Activated CD4-positive, alpha-beta T cell treated with anti-CD3 and anti-CD28 coated beads, Interleukin-10, Interleukin-2, amounts not matched to agents 100 ng/mL and 50 ng/mL, durations not matched to agents 16 hours and 8 hours (primary cell): ENCODE data around the gene PLA2G12B.
"Not testable (repeated sequence)": the region's sequence is repeated elsewhere in the genome, so short reads cannot be mapped to it uniquely, and the experiment has no call there.

ENCODE experiments used
- DNase-seq: peaks from one replicate; pipeline ENCODE4 v3.0.0-alpha.2; 2020

Gene PLA2G12B

DNA sequence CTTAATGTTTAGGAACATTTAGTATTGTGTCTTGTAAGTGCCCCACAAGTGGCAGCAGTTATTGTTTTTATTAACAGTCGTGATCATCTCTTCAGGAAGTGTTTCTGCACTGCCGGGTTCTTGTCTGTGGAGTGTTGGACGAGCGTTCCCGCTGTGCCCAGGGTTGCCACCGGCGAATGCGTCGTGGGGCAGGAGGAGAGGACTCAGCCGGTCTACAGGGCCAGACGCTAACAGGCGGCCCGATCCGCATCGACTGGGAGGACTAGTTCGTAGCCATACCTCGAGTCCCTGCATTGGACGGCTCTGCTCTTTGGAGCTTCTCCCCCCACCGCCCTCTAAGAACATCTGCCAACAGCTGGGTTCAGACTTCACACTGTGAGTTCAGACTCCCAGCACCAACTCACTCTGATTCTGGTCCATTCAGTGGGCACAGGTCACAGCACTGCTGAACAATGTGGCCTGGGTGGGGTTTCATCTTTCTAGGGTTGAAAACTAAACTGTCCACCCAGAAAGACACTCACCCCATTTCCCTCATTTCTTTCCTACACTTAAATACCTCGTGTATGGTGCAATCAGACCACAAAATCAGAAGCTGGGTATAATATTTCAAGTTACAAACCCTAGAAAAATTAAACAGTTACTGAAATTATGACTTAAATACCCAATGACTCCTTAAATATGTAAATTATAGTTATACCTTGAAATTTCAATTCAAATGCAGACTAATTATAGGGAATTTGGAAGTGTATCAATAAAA lies 22.2 kb downstream of the PLA2G12B start:
- DNase-seq, result no peak

DNA sequence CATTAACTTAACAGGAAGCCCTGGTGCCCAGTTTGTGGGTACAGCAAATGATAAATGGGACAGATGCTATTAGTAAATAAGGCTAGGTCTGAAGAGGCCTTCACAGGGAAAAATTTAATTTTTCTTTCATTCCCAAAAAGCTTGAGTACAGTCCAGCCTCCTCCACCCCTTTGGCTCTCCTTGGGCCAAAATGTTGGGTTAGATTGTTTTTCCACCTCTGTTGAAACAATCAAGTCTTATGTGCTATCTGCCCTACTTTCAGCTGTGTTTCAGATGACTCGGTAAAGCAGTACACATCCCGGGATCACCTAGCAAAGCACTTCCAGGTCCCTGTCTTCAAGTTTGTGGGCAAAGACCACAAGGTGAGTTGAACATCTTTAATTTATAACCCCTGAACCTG lies 24.3 kb downstream of the PLA2G12B start:
- DNase-seq, result no peak

DNA sequence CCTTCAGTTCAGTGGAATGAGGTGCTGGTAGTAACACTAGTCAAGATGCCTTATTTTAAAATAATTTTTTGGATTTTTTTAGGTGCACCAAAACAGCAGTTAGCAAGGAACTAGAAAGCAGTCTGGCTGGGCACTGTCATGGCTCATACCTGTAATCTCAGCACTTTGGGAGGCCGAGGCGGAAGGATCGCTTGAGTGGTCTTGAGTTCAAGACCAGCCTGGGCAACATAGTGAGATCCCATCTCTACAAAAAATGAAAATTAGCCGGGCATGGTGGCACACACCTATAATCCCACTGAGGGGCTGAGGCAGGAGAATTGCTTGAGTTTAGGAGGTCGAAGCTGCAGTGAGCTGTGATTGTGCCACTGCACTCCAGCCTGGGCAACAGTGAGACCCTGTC lies 25.8 kb downstream of the PLA2G12B start:
- no peak for DNase-seq

DNA sequence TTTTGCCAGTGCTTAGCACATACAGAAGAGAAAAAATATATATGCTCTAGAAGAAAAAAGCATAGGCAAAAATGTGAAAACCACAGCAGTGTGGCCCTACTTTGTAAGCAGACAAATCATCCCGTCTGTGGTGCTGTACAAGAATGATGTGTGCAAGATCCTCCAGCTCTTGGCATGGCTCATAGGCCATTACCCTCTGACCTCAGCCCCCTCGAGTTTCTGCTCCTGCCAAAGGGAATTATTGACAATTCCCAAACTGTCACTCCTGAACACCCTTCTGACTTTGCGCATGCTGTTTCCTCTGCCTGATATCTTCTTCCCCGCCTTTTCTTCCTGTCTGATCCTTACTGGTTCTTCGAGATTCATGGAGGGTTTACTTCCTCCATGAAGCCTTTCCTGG lies 27.1 kb downstream of the PLA2G12B start:
- no peak for DNase-seq

DNA sequence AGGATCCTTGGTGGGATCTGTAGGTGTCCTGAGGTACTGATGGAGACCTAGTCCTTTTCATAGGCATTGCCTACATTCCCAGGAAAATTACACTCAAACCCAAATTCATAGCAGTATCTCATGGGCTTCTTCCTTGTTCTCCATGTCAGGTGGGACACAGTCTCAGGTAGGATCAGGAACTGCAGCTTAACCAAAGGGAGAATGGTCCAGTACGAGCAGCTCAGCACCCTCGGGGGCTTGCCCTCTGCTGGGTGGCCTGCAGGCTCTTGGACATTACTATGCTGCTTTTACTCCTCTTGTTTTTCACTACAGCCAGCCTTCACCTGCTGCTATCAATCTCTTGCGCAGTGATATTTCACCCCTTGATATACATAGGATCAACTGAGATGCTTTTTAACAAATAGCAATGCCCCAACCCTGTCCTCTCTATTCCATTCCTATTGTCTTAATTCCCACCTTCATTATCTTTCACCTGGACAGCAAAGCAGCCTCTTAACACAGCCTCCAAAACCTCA lies 28.6 kb downstream of the PLA2G12B start:
- no peak for DNase-seq

DNA sequence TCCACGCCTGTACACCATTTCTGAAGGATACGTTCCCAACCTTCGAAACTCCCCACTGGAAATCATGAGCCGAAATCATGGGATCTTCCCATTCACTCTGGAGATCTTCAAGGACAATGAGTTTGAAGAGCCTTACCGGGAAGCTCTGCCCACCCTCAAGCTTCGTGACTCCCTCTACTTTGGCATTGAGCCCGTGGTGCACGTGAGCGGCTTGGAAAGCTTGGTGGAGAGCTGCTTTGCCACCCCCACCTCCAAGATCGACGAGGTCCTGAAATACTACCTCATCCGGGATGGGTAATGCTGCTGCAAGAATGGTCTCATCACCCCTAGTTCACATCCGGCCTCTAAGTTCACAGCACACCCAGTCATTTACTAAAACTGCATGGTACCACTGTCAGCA lies 30.3 kb downstream of the PLA2G12B start:
- DNase-seq, result no peak

DNA sequence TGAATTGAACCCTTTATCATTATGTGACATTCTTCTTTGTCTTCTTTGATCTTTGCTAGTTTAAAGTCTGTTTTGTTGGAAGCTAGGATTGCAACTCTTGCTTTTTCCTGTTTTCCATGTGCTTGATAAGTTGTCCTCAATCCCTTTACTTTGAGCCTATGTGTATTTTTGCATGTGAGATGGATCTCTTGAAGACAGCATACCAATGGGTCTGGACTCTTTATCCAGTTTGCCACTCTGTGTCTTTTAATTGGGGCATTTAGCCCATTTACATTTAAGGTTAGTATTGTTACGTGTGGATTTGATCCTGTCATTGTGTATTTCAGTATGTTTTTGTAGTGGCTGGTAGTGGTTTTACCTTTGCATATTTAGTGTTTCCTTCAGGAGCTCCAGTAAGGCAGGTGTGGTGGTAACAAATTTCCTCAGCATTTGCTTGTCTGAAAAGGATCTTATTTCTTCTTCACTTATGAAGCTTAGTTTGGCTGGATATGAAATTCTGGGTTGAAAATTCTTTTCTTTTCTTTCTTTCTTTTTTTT lies 33.4 kb downstream of the PLA2G12B start:
- not testable (repeated sequence) for DNase-seq

DNA sequence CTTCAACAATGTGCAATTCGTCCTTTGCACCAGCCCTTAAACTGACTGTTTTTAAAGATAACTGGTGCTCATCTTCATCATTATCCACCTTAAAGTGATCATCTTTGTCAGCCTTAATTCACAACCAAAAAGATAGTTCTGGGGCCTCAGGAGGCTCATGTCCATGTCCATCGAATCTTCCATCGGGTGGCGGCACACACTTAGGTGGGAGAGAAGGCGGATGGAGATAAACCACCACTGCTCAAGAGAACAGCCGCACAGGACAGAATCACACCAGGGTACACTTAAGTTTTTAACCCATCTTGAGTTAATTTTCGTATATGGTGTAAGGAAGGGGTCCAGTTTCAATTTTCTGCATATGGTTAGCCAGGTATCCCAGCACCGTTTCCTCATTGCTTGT lies 36.3 kb downstream of the PLA2G12B start:
- no peak for DNase-seq

DNA sequence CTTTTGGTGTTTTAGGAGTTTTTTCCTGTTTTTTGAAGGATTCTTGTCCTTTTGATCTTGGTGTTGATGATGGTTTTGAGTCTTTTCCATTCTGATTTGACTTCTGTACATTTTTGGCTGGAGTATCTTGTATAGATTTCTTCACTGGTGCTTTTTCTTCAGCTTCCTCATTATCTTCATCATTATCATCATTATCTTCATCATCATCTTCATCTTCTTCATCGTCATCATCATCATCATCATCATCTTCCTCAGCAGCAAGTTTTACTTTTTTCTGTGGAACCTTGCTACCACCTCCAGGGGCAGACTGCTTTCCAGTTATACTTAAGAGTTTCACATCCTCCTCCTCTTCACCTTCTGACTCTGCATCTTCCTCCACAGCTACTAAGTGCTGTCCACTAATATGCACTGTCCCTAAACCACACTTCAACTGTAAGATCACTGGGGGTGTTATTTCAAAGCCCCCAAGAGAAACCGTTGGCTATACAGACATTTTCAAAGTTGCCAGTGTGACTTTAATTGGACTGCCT lies 36.7 kb downstream of the PLA2G12B start:
- DNase-seq, result not testable (repeated sequence)

DNA sequence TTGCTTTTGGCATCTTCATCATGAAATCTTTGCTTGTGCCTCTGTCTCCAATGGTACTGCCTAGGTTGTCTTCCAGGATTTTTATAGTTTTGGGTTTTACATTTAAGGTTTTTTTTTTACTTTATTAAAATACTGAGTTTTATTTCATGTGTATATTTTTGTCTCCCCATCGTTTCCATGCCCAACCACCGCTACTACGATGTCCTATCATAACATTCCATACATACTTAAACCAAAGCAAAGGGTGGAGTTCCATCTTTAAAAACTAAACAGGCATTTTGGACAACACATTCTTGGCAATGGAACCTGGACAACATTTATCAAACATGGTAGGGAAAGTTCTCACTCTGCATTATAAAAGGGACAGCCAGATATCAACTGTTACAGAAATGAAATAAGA lies 37.4 kb downstream of the PLA2G12B start:
- DNase-seq, result not testable (repeated sequence)

DNA sequence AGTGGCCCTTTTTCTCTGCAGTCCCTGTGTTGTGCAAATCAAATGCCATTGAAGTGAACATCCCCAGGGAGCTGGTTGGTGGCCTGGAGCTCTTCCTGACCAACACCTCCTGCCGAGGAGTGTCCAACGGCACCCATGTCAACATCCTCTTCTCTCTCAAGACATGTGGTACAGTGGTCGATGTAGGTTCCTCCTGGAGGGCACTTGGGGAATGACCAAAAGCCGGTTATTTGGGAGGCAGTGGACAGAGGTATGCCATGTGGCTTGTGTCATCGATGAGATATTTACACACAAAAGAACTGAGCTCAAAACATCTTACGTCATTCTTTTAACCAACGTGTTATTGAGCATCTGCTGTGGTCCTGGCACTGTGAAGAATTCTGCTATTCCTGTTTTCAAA lies 41.3 kb downstream of the PLA2G12B start:
- no peak for DNase-seq

DNA sequence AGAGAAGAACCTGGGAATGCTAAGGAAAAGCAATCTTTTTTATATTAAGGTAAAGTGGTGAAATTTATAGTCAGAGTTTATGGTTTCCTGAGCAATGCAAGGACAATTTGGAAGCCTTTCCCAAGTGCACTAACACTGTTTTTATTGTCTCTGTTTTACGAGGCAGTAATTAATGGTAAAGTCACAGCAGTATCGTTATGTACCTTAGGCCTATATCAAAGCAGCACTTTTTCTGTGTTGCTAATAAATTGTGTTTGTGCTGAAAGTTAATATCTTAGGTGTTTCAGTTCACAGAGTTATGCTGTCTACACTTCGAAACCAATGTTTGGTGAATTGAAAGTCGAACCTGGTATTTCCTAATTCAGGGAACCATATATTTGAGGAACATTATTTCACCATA lies 41.9 kb downstream of the PLA2G12B start:
- no peak for DNase-seq

DNA sequence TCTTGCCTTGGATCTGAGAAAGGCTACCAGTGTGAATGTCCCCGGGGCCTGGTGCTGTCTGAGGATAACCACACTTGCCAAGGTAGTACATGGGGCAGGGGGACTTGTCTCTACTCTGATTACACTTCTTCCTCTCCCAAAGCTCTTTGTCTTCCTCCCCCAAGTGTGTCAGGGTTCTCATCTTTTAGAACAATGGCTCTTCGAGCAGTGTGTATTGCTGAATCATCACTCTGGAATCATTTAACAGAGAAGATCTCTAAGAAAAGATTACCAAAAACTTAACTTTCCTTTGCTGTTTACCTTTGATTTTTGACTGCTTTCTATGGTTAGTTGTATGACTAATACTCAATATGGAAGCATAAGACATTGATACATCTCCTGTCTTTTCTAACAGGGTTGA lies 42.8 kb downstream of the PLA2G12B start:
- DNase-seq, result no peak

DNA sequence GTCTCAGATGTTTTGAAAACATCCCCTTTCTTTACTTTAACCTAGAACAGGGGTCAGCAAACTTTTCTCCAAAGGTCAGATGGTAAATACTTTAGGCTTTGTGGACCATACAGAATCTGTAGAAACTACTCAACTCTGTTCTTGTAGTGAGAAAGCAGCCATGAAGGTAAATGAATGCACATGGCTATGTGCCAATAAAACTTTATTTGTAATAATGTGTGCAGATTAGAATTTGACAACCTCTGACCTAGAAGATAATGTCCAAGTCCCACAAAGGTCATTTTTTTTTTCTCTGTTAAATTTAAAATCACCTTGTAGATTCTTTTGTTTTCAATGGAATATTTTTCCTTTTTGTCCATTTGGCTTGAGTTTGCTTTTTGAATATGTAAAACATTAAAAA lies 43.9 kb downstream of the PLA2G12B start:
- no peak for DNase-seq

DNA sequence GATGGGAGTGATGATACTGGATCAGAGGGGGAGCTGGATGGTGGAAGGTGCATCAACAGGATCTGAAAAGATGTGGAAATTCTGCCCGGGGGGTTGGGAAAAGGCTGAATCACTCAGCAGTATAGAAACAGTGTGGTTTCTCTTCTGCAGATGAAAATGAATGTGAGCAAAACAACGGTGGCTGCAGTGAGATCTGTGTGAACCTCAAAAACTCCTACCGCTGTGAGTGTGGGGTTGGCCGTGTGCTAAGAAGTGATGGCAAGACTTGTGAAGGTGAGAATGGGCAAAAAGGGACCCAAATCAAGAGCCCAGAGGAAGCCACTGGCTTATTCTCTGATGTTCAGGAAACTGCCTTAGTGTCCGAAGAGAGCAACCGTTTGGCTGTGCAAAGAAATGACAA lies 48.2 kb downstream of the PLA2G12B start:
- no peak for DNase-seq

DNA sequence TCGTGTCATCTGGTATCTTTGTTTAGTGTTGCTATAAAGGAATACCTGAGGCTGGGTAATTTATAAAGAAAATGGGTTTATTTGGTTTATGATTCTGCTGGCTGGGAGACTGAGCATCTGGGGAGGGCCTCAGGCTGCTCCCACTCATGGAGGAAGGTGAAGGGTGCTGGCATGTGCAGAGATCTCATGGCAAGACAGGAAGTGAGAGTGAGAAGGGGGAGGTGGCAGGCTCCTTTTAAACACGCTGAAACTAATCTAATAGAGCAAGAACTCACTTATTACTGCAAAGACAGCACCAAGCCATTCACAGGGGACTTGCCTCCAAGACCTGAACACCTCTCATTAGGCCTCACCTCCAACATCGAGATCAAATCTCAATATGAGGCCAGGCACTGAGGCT lies 49.8 kb downstream of the PLA2G12B start:
- no peak for DNase-seq

DNA sequence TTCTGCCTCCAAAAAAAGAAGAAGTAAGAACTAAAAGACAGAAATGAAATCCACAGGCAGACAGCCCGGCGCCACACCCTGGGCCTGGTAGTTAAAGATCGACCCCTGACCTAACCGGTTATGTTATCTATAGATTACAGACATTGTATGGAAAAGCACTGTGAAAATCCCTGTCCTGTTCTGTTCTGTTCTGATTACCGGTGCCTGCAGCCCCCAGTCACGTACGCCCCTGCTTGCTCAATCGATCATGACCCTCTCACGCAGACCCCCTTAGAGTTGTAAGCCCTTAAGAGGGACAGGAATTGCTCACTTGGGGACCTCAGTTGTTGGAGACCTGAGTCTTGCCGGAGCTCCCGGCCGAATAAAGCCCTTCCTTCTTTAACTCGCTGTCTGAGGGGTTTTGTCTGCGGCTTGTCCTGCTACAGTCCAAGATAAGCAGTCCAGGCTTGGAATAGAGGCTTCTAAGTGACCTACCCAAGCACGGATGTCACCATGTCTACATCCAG lies 50.6 kb downstream of the PLA2G12B start:
- DNase-seq, result not testable (repeated sequence)

DNA sequence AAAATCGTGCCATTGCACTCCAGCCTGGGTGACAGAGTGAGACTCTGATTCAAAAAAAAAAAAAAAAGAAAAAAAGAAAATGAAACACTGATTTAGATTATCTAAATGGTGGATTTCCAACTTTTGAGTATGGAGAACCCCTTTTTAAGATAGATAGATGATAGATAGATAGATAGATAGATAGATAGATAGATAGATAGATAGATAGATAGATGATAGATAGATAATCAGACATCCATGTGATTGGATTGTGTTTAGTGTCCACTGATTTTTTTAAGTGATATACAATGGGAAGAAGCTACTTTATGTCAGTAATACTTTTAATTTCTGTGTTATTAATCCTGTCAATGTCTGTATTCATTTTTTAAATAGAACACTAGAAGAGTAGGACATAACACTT lies 55.1 kb downstream of the PLA2G12B start:
- no peak for DNase-seq

DNA sequence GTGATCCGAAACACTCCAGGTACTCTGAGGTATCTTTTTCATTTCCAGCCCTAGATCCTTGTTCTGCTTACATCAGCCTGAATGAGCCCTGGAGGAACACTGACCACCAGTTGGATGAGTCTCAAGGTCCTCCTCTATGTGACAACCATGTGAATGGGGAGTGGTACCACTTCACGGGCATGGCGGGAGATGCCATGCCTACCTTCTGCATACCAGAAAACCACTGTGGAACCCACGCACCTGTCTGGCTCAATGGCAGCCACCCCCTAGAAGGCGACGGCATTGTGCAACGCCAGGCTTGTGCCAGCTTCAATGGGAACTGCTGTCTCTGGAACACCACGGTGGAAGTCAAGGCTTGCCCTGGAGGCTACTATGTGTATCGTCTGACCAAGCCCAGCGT lies 56.0 kb downstream of the PLA2G12B start:
- no peak for DNase-seq

DNA sequence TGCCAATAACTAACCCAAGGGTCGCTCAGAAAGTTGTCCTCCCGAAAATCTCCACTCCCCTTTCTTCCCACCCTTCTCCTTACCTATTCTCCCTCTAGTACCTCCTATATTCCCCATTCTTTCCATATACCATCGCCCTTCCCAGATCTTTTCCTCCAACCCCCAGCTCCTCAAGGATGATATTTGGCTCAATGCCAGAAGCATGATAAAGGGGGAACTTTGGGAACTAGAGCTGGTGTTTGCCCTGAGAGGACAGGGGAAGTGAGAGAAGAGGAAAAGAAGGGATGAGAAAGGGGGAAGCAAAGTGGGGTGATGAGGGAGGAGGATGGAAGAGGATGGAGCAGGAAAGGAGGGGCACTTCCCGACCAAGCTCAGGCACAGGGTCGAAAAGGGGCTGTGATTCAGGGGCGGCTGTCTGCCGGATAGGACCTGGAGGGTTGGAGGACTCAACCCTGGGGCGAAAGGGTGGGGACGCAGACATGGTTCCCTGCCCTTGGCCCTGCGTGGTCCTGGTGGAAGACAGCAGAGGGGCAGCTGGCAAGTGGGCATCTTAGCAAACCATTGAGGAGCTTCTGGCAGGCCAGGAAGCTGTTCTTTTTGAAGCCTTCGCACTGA lies 59.3 kb downstream of the PLA2G12B start:
- DNase-seq, result no peak

DNA sequence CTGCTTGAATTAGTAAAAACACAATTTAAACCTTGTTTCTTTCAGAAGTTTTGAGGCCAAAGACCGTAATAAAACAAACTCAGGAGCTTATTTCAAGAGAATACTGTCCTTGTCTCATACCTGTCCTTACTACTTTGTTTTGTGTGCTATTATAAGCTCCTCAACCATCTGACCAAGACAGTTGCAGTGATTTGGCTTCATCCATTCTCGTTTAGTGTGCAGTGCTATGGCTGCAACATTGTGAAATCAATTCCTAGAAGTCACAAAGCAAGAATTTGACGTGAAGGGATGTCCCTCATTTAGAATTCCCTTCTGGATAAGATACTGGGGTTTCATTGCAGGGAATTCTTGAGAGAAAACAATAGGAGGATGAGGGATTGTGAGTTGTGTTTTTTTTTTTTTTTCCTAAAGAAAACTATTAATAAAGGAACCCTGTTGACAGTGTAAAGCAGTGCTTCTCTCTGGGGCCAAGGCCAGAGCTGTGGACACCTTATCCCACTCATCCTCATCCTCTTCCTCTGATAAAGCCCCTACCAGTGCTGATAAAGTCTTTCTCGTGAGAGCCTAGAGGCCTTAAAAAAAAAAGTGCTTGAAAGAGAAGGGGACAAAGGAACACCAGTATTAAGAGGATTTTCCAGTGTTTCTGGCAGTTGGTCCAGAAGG lies 61.3 kb downstream of the PLA2G12B start, which contains the start of gene OIT3:
Gene OIT3, plus strand, starts transcription at position 604 of the 663 bp plus-strand sequence. CDS start 60 bp downstream, outside the sequence.
- no peak for DNase-seq

DNA sequence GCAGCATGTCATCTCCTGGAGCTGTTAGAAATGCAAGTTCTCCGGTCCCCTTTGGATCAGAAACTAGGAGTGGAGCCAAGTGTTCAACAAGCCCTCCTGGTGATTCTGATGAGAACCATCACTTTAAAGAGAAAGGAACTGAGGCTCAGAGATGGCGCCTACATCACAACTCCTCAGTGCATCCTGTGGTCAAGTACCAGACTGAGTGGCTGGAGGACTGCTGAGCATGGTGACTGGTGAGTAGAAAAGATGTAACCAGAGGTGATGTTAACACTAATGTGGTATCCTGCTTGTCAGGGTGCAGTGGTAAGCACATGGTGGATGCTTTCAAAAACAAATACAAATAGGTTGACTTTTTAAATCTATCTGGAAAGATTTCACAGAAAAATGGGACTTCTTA lies 64.5 kb downstream of the PLA2G12B start:
- peak; percentile 4 for DNase-seq

DNA sequence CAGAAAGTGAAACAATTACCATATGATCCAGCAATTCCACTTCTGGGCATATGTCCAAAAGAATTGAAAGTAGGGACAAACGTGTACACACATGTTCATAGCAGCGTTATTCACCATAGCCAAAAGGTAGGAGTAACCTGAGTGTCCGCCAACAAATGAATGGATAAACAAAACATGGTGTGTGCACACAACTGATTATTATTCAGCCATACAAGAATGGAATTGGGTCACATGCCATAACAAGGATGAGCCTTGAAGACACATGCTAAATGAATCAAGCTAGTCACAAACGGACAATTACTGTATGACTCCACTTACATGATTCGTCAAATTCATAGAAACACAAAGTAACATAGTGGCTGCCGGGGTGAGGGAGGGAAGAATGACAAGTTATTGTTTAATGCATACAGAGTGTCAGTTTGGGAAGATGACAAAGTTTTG lies 65.2 kb downstream of the PLA2G12B start:
- no peak for DNase-seq
